GM21717 (cell line): Measurements from ENCODE around the gene PIK3R6.
"Not testable (repeated sequence)": the region's sequence is repeated elsewhere in the genome, so short reads cannot be mapped to it uniquely, and the experiment has no call there.

Source experiments
- ATAC-seq: cut with Tn5 transposase; IDR thresholded peaks from one replicate; pipeline ENCODE4 v1.9.1; 2021; ENCODE audit warnings: mild to moderate bottlenecking, moderate library complexity; ENCODE audit not compliant: unreplicated experiment

PIK3R6 gene

DNA sequence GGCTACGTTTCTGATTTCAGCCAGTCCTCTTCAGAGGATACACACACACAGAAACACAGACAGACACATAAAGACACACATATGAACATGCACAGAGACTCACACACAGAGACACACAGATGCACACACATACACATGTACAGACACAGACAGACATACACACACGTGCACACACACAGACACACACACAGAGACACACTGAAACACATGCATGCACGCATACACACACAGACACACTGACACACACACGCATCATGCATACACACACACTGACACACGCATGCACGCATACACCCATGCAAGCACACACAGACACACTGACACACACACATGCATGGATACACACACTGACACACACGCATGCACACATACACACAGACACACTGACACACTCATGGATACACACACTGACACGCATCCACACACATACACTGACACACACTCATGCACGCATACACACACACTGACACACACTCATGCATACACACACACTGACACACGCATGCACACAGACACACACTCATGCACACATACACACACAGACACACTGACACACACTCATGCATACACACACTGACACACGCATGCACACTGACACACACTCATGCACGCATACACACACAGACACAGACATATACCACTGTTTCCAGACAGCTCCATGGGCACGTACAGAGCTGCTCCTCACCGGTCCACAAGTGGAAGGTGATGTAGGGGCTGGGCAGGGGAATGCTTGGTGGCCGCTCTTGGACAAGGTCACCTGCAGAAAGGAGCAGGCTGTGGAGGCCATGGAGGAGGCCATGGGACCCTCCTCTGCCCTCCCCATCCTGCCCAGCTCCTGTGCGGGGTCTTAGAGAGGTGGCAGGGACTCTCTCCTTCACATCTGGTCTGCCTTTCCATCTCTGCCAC is 38.2 kb downstream of the PIK3R6 start:
- no peak for ATAC-seq

DNA sequence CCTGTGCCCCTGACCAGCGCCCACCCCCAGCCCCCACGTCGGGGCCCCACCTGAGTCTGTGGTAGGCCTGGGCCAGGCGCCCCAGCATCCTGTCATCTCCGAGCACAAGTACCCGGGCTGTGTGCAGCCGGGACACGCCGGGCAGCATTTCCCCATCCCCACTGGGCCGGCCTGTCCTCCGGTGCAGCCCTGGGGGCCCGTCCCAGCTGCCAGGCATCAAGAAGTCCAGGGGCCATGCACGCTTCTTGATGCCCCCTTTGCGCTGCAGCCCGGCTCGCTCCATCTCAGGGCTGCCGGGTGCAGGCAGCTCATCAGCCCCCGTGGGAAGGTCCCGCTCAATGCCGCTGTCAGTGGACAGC is 39.0 kb downstream of the PIK3R6 start:
- no peak for ATAC-seq

DNA sequence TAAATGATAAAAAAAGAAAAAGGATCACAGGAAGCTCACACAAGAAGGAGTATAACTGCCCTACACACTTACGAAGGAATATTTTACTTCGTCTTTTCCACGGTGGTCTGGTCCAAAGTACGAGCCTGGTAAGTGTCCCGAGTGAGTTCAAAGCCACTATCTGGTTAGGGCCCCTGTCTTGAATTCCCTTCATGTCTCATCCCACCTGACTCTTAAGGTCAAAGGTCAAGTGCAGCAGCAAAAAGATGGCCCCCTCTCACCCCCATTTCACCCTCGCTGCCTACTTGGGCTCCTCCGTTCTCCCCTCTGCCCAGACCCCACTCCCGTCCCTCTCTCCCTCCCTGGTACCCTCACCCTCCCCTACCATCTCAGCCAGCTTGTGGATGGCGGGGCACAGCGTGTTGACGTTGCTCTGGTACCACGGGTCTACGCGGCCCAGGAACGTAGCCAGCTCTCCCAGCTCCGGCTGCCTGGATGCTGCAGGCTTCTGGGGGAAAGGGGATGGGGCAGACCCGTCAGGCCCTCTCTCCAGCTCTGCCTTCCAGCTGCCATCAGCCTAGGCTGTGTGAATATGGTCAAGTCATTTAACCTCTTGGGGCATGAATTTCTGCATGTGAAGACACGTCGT is 40.6 kb downstream of the PIK3R6 start:
- no peak for ATAC-seq

- ATAC-seq, result no peak
Measured at GRCh38 chr17:8825802-8826201, 41.7 kb downstream of the PIK3R6 start.

DNA sequence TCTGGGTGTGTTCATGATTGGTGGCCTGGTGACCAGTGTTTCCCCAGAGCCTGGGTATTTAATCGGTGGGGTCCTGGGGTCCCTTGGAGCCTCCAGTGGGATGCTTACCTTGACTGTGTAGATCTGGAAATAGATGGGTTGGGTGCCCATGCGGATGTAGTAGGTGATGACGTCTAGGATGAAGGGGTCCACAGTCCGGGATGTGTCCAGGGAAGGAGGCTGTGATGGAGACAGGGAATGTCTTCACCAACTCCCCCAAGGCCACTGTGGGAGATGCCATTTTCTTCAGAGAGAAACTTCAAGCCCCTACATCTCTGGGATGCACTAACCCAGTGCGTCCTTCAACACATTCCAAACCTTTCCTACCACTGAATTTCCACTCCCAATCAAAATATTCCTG is 44.2 kb downstream of the PIK3R6 start:
- ATAC-seq, result no peak

DNA sequence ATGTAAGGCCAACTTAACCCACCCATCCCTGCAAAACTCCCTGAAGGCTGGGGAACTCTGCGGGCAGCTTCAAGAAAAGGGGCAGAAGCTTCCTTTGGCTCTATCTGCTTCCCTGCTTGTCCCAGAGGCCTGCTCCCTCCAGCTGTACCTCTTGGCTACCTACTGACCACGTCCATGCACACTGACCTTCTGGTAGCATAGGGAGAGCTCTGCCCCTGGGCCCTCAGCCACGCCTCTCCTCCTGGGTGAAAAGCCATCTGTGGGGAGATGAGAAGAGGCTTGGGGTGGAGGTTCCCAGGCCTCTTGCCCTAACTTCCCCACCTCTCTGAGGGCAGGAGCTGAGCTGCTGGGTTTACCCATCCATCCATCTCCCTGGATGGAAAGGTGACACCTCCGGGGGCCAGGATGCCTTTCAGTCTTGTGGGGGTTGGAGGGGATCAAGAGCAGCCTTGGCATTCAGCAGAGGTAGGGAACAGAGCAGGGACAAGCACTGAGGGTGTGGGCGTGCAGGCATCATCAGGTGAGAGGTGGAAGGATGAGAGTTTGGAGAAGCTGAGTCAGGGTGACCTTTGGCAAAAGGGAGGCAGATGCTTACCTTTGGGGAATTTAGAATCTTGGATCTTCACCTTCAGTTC is 45.0 kb downstream of the PIK3R6 start:
- ATAC-seq, result no peak

- ATAC-seq, result no peak
Measured at GRCh38 chr17:8821446-8822105, 45.9 kb downstream of the PIK3R6 start.

DNA sequence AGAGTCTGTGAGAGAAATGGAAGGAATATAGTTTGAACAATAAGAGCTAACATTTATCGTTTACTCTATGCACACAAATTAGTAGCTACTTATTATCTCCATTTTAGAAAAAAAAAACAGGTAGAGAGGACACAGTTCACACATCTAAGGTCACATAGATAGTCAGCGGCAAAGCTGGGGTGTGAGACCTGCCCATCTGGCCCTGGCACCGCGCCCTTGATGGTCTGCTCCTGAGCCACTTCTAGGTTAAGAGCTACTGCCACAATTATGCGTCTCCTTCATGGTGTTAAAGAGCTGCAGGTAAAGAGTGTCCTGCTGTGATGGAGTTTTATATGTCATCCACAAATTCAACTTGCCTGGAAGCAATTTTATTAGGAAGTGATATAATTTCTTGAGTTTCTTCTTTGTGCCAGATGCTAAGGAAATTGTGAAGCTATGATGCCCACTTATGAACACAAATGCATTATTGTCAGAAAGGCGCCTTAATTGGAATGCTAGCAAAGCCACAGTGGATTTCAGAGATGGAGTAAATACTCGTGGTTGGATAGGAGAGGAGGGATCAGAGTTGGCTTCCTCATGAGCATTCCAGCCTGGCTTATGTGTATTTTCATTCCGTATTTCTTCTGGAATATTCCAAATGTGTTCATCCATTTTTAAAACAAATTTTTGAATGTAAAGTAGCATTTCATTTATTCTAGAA is 47.0 kb downstream of the PIK3R6 start:
- ATAC-seq, result no peak

GRCh38 chr17:8818654-8819330 is 48.7 kb downstream of the PIK3R6 start:
- ATAC-seq, result no peak

DNA sequence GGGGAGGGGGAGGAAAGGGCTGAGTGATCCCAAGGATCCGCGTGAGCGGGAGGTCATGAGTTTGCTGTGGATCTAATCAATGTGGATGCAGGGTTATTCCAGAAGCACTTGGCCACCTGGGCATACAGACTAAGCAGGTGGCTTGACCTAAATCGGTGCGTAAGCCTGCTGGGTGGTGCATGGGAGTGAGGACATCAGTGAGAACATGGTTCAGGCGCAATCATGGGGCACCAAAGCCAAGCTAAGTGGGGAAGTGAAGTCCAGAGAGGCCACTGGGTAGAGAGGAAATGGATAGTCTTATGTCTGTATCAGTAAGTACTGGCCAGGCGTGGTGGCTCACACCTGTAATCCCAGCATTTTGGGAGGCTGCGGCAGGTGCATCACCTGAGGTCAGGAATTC is 49.4 kb downstream of the PIK3R6 start:
- ATAC-seq, result no peak

- peak; percentile 88 for ATAC-seq
Measured at GRCh38 chr17:8806926-8807550, 60.4 kb downstream of the PIK3R6 start.

GRCh38 chr17:8806253-8806925 is 61.1 kb downstream of the PIK3R6 start:
- ATAC-seq, result no peak

GRCh38 chr17:8805396-8805795 is 62.1 kb downstream of the PIK3R6 start:
- ATAC-seq, result not testable (repeated sequence)

GRCh38 chr17:8803531-8804420 is 63.7 kb downstream of the PIK3R6 start:
- no peak for ATAC-seq

- no peak for ATAC-seq
Measured at GRCh38 chr17:8801135-8801840, 66.2 kb downstream of the PIK3R6 start.

GRCh38 chr17:8800656-8801055 is 66.8 kb downstream of the PIK3R6 start:
- ATAC-seq, result no peak

GRCh38 chr17:8799570-8800212 is 67.8 kb downstream of the PIK3R6 start:
- ATAC-seq, result no peak
